HL-60 (cell line): Measurements from ENCODE around the gene SDSL.

Source experiments
- DNase-seq, 2 experiments: peaks; one replicate each; pipeline ENCODE4 v3.0.0-alpha.2; 2010 to 2020; ENCODE audit warnings: low read depth in 1 of 2, low spot score in 1 of 2
- H3K27ac ChIP-seq: fragments of 250-450 bp; sonication (Bioruptor Pico); replicated peaks from 2 replicates; pipeline ENCODE4 v1.5.1; 2020; ENCODE audit warnings: mild to moderate bottlenecking, moderate library complexity
- H3K27me3 ChIP-seq: fragments of 250-450 bp; sonication (Bioruptor Pico); 2 replicates; pipeline ENCODE4 v1.5.1; 2021; ENCODE audit warnings: mild to moderate bottlenecking, moderate library complexity; ENCODE audit not compliant: insufficient read depth, poor library complexity, severe bottlenecking
- H3K4me3 ChIP-seq: replicated peaks from 2 replicates; pipeline ENCODE4 v1.5.1; 2011; ENCODE audit warnings: mild to moderate bottlenecking, control low read depth, low read length; ENCODE audit not compliant: insufficient read depth
- GABPA ChIP-seq: IDR thresholded peaks from 2 replicates; pipeline ENCODE4 v1.6.1; 2012; ENCODE audit warnings: low read depth
- POLR2AphosphoS5 ChIP-seq: IDR thresholded peaks from 2 replicates; pipeline ENCODE4 v1.6.1; 2012; ENCODE audit warnings: low read depth
- SPI1 ChIP-seq: IDR thresholded peaks from 2 replicates; pipeline ENCODE4 v1.6.1; 2012; ENCODE audit warnings: low read depth, mild to moderate bottlenecking, borderline replicate concordance
- TF ChIP-seq, protein P1 (sequence below): IDR thresholded peaks from one replicate; pipeline ENCODE4 v1.5.1; 2011; ENCODE audit warnings: low read length, control low read depth, inconsistent platforms; ENCODE audit not compliant: insufficient read depth
- TF ChIP-seq, protein P2 (sequence below): IDR thresholded peaks from 2 replicates; pipeline ENCODE4 v1.6.1; 2012; ENCODE audit warnings: low read depth; ENCODE audit not compliant: insufficient replicate concordance

SDSL gene

GRCh38 chr12:113485330-113485729, 63.1 kb downstream of the SDSL start:
- TF ChIP-seq SPI1 (no peak), GABPA (no peak), POLR2AphosphoS5 (no peak)
- TF ChIP-seq, protein P1, sequence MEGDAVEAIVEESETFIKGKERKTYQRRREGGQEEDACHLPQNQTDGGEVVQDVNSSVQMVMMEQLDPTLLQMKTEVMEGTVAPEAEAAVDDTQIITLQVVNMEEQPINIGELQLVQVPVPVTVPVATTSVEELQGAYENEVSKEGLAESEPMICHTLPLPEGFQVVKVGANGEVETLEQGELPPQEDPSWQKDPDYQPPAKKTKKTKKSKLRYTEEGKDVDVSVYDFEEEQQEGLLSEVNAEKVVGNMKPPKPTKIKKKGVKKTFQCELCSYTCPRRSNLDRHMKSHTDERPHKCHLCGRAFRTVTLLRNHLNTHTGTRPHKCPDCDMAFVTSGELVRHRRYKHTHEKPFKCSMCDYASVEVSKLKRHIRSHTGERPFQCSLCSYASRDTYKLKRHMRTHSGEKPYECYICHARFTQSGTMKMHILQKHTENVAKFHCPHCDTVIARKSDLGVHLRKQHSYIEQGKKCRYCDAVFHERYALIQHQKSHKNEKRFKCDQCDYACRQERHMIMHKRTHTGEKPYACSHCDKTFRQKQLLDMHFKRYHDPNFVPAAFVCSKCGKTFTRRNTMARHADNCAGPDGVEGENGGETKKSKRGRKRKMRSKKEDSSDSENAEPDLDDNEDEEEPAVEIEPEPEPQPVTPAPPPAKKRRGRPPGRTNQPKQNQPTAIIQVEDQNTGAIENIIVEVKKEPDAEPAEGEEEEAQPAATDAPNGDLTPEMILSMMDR = no peak
- TF ChIP-seq, protein P2, sequence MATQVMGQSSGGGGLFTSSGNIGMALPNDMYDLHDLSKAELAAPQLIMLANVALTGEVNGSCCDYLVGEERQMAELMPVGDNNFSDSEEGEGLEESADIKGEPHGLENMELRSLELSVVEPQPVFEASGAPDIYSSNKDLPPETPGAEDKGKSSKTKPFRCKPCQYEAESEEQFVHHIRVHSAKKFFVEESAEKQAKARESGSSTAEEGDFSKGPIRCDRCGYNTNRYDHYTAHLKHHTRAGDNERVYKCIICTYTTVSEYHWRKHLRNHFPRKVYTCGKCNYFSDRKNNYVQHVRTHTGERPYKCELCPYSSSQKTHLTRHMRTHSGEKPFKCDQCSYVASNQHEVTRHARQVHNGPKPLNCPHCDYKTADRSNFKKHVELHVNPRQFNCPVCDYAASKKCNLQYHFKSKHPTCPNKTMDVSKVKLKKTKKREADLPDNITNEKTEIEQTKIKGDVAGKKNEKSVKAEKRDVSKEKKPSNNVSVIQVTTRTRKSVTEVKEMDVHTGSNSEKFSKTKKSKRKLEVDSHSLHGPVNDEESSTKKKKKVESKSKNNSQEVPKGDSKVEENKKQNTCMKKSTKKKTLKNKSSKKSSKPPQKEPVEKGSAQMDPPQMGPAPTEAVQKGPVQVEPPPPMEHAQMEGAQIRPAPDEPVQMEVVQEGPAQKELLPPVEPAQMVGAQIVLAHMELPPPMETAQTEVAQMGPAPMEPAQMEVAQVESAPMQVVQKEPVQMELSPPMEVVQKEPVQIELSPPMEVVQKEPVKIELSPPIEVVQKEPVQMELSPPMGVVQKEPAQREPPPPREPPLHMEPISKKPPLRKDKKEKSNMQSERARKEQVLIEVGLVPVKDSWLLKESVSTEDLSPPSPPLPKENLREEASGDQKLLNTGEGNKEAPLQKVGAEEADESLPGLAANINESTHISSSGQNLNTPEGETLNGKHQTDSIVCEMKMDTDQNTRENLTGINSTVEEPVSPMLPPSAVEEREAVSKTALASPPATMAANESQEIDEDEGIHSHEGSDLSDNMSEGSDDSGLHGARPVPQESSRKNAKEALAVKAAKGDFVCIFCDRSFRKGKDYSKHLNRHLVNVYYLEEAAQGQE = no peak
- Histone ChIP-seq H3K27ac (no peak overlapping the region), H3K27me3 (peaks cover 10% of the 10 kb centered on the region), H3K4me3 (no peak overlapping the region)
- DNase-seq = no peak

GRCh38 chr12:113486722-113487121, 64.5 kb downstream of the SDSL start:
- TF ChIP-seq GABPA (no peak), POLR2AphosphoS5 (no peak), SPI1 (no peak)
- TF ChIP-seq, protein P1 = no peak
- TF ChIP-seq, protein P2 = no peak
- H3K27me3 ChIP-seq = peaks cover 6% of the 10 kb centered on the region
- no peak for DNase-seq
- H3K4me3 ChIP-seq = no peak overlapping the region
- H3K27ac ChIP-seq = no peak overlapping the region
